HG02973 (cell line): ENCODE results near the gene RAB31.

ENCODE experiments used
- ATAC-seq: cut with Tn5 transposase; IDR thresholded peaks from one replicate; pipeline ENCODE4 v1.9.1; 2021; ENCODE audit warnings: moderate library complexity; ENCODE audit not compliant: unreplicated experiment

RAB31 gene

DNA sequence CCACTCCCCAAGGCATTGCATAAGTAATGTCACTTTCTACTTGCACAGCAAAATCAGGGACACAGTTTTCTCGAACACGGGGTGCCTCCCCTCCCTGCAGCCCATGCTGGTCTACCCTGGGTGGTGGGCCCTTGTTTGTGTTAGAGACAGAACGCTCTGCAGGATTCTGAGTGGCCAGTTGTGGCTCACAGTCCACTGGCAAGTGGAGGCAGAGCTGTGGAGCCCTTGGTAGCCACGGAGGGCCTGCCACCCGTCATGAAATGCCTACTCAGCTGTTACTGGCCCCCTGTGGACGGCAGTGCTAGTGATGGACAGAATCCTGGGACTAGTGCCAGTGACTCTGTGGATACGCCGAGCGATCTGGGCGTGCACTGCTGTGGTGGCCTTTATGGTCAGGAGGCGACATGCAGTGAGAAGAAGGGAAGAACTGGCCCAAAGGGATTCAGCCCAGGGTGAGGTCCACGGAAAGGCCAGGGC is 123.7 kb downstream of the RAB31 start:
- no peak for ATAC-seq

DNA sequence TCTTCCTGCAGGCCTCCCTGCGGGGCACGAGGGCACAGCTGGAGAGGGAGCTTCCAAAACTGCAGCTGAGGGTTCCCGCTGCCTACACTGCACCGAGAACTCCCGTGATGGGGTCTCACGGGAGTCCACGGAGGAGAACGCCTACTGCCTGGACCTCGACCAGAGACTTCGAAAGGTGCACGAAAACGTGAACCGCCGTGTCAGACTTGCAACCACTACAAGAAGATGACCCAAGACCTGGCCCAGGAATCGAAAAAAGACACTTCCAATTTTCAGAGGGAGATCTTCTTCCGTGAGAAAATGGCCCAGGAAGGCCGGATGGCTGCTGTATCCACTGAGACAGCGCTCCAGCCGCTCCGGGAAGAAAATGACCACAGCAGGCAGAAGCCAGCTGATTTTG is 124.8 kb downstream of the RAB31 start:
- no peak for ATAC-seq

DNA sequence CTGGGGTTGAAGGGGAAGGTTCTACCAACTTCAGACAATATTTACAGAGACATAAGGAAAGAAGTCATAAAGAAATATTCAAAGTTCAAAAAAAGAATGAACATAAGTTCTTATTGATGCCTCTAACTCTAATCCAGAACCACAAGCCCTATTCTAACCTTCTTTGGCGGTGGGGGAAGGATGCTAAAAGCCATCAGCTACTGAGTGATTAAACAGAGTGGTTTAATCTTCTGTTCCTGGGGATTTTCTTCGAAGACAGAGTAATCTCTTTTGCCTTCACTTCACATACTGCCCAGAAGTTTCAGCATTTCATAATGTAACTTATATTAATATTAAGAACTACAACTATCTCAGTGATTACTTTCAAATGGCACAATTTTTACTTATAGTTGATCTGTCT is 126.5 kb downstream of the RAB31 start:
- no peak for ATAC-seq

DNA sequence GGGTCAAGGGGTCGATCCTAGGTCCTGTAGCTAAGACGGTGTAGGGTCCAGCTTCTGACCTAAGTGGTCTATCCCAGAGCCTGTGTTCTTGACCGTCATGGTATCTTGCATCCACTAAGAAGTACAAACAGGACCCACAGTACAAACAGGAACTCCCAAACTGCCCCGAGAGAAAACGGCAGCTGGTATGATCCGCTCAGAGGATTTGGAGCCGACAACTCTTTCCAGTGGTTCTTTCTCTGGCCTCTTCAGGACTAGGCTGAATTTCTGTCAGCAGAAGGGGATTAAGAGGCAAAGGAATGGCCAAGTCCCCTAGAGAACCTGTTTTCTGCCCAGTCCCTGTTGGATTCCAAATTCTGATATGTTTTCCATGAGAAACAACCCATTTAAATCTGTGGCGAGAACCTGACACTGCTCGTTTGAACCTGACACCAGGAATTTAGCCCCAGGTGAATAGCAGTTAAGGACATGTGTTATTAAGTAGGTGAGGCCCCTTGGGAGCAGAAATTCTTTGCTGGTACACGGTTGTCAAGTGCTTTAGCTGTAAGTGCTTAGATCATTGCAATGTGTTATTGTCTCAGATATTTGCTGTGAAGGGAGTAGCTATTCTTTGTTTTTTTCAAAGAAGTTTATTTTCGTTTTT is 127.1 kb downstream of the RAB31 start:
- ATAC-seq = no peak

DNA sequence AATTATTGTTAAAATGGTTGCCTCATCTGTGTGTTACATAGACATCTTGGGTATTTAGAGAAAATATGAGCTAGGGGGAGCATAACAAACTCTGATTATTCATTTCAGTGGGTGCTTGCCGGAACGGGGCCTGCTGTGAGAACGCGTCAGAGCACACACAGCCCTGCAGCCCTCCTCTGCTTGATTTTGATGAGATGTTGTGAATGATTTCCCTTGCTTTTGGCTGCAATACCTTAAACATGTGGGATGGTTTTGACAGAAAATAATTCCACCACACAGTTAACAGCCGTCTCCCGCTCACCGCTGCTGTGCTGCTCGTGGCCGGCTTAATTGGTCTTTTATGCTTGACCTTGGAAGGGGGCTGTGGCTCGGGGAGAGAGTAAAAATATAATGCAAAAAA is 127.7 kb downstream of the RAB31 start:
- no peak for ATAC-seq

DNA sequence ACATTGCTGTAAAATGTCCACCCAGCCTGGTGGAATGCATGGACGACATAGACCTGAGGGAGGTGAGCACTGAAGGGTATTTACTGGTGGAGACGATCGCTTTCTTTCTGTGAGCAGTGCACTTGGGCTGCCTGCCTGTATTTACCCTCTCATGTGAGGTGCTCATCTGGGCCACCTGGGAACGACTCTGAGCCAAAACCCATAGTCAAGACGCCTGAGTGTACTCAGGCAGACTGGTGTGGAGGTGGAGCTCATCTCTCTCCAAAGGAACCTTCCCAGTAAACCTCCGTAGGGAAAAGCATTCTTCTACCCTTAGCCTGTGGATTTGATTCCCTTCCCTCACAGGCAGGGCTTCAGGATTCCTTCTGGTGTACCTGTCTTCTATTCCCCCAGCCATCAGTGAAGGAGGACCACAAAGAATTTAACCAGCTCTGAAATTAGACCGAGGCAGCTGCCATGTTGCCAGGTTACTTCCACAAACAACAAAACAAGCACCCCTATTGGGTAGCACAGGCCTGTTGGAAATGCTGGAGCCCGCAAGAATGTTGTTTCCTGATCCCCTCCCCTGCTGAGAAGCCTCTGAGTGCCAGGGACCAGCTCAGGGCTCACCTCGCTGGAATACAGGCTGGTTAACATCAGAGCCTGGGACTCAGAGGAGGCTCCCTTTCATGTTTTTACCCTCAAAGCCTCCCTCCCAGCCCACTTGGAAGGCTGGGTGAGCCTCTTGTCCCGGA is 130.2 kb downstream of the RAB31 start:
- ATAC-seq = no peak

DNA sequence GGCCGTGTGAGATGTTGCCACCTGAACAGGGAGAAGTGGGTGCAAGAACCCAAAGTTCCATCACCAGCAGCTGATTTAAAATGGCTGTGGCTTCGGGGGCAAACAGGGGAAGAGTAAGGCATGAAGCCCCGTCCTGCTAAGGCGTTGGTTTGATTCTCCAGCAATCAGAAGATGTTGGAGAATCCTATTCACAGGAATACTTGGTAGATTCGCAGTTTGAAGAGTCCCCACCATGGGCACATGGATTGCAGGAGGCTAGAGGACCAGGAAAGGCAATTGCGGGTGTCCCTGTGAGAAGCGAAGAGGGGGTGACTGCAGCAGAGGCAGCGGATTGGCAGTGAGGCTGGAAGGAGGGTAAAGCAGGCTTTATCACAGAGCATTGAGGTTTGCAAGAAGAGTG is 131.1 kb downstream of the RAB31 start:
- no peak for ATAC-seq

DNA sequence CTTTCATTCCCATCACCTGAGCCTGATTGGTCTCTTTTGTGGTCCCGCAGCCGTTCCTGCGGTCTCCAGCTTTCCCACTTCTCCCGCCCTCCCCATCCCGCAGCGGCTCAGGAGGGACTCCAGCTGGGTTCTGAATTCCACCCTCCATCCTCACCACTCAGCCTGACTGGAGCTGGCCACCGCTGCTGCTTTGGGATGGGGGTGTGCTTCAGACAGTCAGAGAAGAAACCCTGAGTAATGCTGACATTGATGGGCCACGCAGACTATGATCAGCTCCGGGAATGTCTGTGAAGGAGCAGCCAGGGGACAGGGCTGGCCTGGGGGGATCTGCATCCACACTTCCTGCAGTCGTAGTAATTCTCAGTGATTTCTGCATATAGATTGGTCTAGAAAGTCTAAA is 131.8 kb downstream of the RAB31 start:
- no peak for ATAC-seq

DNA sequence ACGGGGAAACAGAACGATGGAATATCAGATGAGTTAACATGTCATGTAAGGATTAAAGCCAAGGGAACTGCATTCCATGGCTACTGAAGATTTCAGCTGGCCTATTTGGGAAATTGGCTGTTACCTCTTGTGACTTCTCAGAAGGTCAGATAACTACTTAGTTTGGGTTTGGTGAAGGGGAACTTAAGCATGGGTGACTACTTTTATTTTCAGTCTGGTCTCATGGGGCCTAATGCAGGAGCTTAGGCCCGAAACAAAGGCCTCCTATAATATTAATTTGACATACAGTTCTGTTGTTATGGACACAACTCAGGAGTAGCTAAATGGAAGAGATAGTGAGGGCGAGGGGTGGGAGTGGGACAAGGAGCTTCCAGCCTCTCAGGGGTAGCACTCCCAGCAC is 133.7 kb downstream of the RAB31 start:
- ATAC-seq = no peak

DNA sequence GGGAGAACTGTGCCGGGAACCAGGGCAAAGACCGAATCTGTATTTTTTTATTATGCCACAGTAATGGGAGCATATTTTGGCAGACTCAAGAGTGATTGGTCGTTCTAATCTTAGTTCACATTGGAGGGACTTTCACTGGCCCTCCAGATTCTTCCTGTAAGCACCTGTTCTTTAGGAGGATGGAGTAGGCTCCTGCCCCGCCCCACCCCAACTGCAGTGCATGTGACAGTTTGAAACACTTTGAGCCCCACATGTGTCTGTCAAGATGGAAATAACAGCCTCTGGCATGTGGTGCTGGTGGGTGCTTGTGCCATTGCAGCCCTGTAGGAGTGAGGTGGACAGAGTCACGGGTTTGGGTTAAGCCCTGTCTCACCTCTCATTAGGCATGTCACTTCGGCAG is 134.3 kb downstream of the RAB31 start:
- no peak for ATAC-seq

DNA sequence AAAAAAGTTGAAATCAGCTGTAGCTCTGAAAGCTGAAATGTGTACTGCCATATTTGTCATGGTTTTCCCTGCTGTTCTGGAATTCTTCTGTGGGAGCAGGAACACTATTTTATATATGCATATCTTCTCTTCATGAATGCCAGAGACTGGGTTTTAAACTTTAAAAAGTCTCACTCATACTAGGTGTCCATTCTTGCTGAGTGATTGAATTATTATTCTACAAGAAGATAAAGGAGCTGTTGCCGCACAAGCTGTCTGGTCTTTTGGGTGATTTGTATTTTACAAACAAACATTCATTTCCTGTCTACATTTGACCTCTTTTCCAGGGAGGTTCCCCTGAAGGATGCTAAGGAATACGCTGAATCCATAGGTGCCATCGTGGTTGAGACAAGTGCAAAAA is 137.2 kb downstream of the RAB31 start:
- no peak for ATAC-seq

DNA sequence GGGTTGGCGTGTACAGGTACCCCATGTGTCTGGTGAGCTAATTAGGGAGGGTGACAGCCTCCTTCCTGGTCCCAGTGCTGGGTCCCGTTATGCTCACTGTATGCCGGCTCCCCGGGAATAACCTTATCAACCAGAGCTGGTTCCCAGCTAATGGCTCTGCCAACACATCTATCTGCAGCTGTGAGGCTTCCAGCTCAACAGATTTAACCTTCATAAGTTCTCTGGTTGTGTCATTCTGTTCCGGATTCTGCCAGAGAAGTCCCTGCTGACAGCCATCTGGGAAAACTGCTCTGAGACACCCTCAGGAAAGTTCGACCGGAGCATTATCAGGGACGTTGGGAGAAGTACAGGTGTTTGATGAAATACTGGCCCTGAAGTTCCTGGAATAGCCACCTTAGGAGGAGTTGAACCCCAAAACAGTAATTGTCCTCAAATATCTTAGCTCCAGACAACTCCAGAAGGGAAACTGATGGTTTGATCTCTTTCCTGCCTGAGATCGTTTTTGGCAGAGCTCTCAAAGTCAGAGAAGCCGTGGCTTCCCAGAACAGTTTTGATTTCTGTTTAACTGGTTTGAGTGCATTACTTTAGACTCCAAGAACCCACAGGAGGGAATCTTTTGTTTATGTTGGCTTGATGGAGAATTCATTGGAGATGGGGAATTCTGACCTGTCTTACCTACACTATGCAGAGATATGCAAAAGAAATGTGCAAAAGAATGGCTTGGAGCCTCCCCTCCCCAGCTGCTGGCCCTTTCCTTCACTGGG is 138.2 kb downstream of the RAB31 start:
- no peak for ATAC-seq

DNA sequence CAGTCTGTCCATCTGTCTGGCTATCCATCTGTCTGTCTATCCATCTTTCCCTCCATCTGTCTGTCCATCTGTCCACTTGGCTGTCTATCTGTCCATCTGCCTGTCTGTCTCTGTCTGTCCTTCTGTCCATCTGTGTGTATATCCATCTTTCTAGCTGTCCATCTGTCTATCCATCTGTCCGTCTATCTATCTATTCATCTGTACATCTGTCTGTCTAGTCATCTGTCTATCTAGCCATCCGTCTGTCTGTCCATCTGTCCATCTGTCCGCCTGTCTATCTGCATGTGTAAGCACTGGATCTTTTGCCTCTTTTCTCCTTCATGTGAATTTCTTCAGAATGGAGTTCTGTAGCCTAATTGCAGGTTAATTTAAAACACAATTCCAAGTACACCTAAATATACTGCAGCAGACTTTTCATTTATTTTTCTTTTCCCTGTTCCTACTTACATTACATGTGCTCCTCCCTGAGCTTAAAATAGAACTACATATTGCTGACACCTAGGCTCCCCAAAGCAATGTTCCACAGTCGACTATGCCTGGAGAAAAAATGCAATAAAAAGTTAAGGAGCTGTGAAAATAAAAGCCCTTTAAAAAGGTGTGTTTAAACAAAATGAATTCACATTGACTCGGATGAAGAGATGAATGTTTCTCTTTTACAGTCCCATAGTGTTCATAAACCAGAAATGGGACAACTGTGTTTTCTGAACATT is 140.2 kb downstream of the RAB31 start:
- no peak for ATAC-seq

DNA sequence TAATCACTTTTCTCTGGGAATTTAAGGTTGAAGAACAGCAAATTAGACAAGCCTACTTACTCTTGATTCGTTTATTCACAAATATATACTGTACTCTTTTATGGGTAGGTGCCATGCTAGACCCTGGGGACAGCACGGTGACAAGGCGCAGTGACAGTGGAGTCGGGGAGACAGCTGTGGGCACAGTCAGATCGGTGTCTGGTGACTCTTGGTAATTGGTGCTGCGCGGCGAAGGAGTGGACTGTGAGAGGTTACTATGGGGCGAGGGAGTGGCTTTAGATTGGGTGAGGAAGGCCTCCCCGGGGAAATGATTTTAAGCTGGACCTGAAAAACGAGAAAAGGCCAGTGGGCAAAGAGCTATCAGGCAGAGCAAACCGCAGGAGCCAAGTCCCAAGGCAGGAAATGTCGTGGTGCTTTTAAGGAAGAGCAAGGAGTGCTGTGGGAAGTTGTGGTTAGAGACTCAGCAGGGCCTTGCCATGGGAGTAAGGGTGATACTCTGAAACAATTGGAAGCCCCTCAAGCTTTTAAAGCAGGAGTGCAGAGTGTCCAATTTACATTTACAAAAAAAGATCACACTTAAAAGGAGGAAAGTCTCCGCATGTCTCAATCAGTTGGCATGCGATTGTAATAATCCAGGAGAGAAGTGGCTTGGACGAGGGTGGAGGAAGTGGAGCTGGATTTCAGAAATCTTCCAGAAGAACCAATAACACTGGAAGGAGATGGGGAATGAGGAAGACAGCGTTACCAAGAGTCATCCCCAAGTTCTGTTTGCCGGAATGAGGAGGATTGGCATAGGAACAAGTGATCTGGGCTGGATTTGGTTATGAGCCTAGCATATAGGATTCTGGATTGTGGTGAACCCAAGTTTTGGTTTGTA is 141.5 kb downstream of the RAB31 start:
- no peak for ATAC-seq

DNA sequence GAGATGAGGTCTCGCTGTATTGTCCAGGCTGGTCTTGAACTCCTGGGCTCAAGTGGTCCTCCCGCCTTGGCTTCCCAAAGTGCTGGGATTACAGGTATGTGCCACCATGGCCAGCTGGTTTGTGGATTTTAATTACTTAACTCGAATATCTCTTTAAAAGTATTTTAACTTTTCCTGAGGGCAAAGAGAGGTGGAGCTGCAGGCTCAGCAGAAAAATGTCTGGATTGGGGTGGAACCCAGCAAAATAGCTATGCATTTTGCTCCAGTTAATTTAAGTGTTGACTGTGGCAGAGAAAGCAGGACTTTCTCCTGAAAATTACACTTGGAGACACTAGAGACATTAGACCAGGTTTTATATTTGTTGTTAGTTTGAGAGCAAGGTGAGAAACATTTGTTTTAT is 142.2 kb downstream of the RAB31 start:
- no peak for ATAC-seq

DNA sequence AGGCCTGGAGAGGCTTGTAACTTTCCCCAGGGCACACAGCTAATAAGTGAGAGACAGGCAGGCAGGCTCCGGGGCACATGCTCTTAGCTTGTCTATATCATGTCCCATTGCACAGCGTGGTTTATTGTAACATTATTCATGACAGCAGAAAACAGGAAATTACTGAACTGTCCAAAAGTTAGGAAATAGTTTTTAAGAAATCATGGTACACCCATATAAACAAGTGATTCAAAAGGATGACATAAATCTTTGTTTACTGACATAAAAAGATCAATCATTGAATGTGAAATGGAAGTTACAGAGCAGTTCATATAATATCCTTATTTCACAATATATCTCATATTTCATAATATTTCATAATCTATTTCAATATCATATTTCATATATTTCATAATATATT is 143.4 kb downstream of the RAB31 start:
- no peak for ATAC-seq

DNA sequence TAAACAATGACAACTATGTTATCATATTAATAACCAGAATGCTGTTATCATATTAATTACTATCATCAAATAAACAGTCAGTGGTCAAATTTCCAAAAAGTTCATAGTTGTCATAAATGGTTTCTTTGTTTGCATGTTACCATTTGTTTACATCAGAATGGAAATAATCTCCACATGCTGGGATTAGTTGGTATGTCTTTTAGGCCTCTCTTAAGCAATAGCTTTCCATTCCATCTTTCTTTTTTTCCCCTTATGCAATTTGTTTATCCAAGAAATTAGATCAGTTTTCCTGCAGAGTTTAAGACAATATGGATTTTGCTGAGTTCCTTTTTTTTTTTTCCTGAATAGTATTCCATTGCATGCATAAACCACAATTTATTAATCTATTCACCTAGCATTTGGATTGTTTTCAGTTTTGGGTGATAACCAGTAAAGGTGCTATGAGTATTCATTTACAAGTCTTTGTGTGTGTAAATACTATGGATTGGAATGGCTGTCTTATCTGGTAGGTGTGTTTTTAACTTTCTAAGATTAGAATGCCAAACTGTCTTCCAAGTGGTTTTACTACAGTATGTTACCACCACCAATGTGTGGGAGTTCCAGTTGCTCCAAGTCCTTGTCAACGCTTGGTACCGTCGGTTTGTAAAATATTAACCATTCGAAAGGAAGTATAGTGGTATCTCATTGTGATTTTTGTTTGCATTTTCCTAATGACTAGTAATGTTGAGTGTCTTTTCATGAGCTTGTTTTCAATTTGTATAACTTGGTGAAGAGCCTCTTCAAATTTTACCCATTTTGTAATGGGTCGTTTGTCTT is 144.4 kb downstream of the RAB31 start:
- ATAC-seq = no peak

DNA sequence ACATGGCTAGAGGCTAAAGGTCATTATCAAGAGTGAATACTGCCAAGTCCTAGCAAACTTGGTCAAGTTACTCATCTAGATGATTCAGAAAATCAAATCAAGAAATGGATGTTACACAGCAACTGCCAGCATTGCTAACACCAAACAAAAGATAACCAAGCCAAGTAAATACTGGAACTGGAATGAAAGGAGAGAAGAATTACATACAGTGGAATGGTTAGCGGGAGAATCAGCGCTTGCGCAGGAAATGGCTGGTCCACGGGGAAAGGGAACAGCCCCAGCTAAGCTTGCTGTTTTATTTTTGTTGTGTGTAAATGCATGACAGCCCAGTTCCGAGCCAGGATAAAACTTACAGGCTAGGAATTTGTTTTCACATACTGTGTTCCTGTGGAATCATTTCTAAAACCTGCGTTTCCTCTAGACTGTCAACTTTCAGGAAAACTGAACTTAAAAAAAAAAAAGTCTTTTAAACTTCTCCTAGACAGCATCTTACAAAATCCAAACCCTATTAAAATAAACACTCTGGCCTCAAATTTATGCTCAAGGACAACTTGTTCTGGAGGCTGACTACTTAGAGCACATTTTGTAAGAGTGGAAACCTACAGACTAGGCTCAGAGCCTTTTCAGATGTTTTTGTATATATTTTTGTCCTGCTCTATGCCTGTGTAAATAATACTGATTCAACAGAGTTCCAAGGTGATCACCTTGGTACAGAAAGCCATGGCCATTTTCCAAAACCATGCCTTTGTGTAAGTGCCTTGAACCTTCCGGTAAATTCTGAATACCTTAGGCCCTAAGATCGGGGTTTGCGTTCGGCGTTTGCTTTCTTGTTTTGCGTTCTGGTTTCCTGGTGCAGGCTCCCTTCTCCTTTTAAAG is 146.9 kb downstream of the RAB31 start:
- ATAC-seq = no peak

DNA sequence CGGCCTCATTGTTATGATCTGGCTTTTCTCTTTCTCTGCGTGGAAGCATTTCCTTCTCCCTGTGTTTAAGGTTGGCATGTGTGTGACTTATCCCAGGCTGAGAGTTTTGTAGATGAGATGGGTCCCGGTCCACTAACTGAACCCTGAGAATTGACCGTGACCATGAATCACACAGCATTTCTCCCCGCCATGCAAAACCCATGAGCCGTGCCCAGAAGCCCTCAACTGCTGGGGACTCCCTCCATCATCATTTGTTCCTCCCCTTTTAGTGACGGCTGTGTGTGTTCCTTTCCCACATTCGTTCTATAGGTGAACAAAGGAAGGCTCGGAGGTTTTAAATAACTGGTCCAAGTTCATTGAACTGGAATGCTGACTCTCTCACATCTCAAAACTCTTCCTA is 147.6 kb downstream of the RAB31 start:
- ATAC-seq = no peak
